Measurements from ENCODE around the gene BICDL1.
"Not testable (repeated sequence)": the region's sequence is repeated elsewhere in the genome, so short reads cannot be mapped to it uniquely, and the experiment has no call there.

The BICDL1 gene

GRCh38 chr12:119988472-119989360 is at the start of gene BICDL1:
TSS of gene BICDL1 (plus strand) at chr12:119989236. CDS start at chr12:119989869, 633 bp downstream.
- DNase-seq (peak; percentile 98), ATAC-seq (peak; percentile 87)

GRCh38 chr12:119940897-119941296 is 48.1 kb upstream of the BICDL1 start:
- ATAC-seq (no peak), DNase-seq (no peak)

- DNase-seq (no peak), ATAC-seq (no peak)
Measured at GRCh38 chr12:119942386-119942785, 46.6 kb upstream of the BICDL1 start.

- no peak for DNase-seq
- no peak for ATAC-seq
Measured at GRCh38 chr12:119946213-119946612, 42.8 kb upstream of the BICDL1 start.

GRCh38 chr12:119949145-119949544 is 39.9 kb upstream of the BICDL1 start:
- no peak for ATAC-seq
- no peak for DNase-seq

- no peak for ATAC-seq
- DNase-seq = no peak
Measured at GRCh38 chr12:119949594-119949993, 39.4 kb upstream of the BICDL1 start.

- no peak for ATAC-seq
- DNase-seq = no peak
Measured at GRCh38 chr12:119956047-119956446, 33.0 kb upstream of the BICDL1 start.

- ATAC-seq (no peak), DNase-seq (no peak)
Measured at GRCh38 chr12:119957135-119957534, 31.9 kb upstream of the BICDL1 start.

- no peak for ATAC-seq
- DNase-seq = no peak
Measured at GRCh38 chr12:119959435-119959834, 29.6 kb upstream of the BICDL1 start.

- DNase-seq (no peak), ATAC-seq (no peak)
Measured at GRCh38 chr12:119964123-119964522, 24.9 kb upstream of the BICDL1 start.

- ATAC-seq = no peak
- DNase-seq = no peak
Measured at GRCh38 chr12:119964929-119965328, 24.1 kb upstream of the BICDL1 start.

GRCh38 chr12:119980242-119980641 is 8.8 kb upstream of the BICDL1 start:
- DNase-seq = no peak
- peak; percentile 86 for ATAC-seq

GRCh38 chr12:119980702-119981101 is 8.3 kb upstream of the BICDL1 start:
- DNase-seq = not testable (repeated sequence)
- peak; percentile 35 for ATAC-seq

- DNase-seq = peak; percentile 49
- no peak for ATAC-seq
Measured at GRCh38 chr12:119989361-119989730, 310 bp downstream of the BICDL1 start.

- ATAC-seq (peak; percentile 14), DNase-seq (peak; percentile 84)
Measured at GRCh38 chr12:119989731-119990381, 820 bp downstream of the BICDL1 start.

GRCh38 chr12:119990382-119990874 is 1.4 kb downstream of the BICDL1 start:
- ATAC-seq (no peak), DNase-seq (no peak)

GRCh38 chr12:119992129-119992705 is 3.2 kb downstream of the BICDL1 start:
- ATAC-seq (no peak), DNase-seq (no peak)

- ATAC-seq (no peak), DNase-seq (no peak)
Measured at GRCh38 chr12:119994892-119995658, 6.0 kb downstream of the BICDL1 start.

GRCh38 chr12:119996417-119996816 is 7.4 kb downstream of the BICDL1 start:
- ATAC-seq = no peak
- DNase-seq = no peak

- ATAC-seq = peak; percentile 29
- no peak for DNase-seq
Measured at GRCh38 chr12:119998471-119999245, 9.6 kb downstream of the BICDL1 start.

GRCh38 chr12:120000556-120000955 is 11.5 kb downstream of the BICDL1 start:
- no peak for ATAC-seq
- DNase-seq = no peak
